Right lobe of liver (tissue), 4 donors: ENCODE data around the gene BPIFB1.

Experiments used
- POLR2A ChIP-seq: fragments of 450-650 bp; IDR thresholded peaks from one replicate; pipeline ENCODE4 v1.6.1; 2017; ENCODE audit warnings: antibody characterized with exemption, mild to moderate bottlenecking
- TF ChIP-seq, protein P1 (sequence below), 4 donors: fragments of 200-600 bp in 3 of 4; fragments of 450-650 bp in 1 of 4; IDR thresholded peaks; one replicate each; pipeline versions ENCODE4 v1.5.1 to v1.8.0; 2016 to 2022; ENCODE audit warnings: antibody characterized with exemption in 4 of 4, mild to moderate bottlenecking in 2 of 4
- donor health status: DM: no; HTN: no; CAD: no.
- donor health status: DM: no; HTN: no; CAD: no.
- donor health status: DM: no; HTN: yes; CAD: no.

DNA sequence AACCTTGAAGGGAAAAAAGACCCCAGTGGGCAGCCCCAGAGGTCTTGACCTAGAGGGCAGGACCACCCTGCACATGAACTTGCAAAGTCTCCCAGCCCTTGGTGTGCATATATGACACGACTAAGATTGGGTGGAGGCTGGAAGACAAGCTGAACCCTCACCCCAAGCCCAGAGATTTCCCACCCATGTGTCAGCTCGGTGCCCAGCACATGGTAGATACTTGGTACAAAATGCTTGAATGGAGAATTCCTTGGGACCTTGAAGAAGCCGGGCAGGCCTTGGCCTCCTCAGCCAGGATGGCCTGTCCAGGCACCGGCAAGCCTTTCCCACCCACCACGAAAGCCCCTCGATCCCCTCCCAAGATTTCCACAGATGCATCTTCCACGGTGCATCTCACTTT is 50.6 kb downstream of the BPIFB1 start:
- TF ChIP-seq, protein P1, sequence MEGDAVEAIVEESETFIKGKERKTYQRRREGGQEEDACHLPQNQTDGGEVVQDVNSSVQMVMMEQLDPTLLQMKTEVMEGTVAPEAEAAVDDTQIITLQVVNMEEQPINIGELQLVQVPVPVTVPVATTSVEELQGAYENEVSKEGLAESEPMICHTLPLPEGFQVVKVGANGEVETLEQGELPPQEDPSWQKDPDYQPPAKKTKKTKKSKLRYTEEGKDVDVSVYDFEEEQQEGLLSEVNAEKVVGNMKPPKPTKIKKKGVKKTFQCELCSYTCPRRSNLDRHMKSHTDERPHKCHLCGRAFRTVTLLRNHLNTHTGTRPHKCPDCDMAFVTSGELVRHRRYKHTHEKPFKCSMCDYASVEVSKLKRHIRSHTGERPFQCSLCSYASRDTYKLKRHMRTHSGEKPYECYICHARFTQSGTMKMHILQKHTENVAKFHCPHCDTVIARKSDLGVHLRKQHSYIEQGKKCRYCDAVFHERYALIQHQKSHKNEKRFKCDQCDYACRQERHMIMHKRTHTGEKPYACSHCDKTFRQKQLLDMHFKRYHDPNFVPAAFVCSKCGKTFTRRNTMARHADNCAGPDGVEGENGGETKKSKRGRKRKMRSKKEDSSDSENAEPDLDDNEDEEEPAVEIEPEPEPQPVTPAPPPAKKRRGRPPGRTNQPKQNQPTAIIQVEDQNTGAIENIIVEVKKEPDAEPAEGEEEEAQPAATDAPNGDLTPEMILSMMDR (IDR thresholded peaks at IDR 0.05): no peak
- no peak for TF ChIP-seq POLR2A
